ENCODE measurements around the gene SLC28A3.
A peak's percentile ranks its signal among the peaks of the same experiment; 100 is the strongest.
"Not testable (repeated sequence)": the region's sequence is repeated elsewhere in the genome, so short reads cannot be mapped to it uniquely, and the experiment has no call there.

The SLC28A3 gene

GRCh38 chr9:84340535-84340934, at the start of gene SLC28A3:
Gene SLC28A3, minus strand, starts transcription at chr9:84340758. Its CDS starts 125 bp downstream, at chr9:84340633.
- DNase-seq = no peak

GRCh38 chr9:84390254-84390653, 49.7 kb upstream of the SLC28A3 start:
- DNase-seq = peak; percentile 40

GRCh38 chr9:84387821-84388220, 47.3 kb upstream of the SLC28A3 start:
- no peak for DNase-seq

GRCh38 chr9:84386753-84387152, 46.2 kb upstream of the SLC28A3 start:
- no peak for DNase-seq

- no peak for DNase-seq
These were observed 45.0 kb upstream of the SLC28A3 start for GRCh38 chr9:84385386-84386040.

- DNase-seq = no peak
These were observed 44.1 kb upstream of the SLC28A3 start for GRCh38 chr9:84384617-84385016.

- no peak for DNase-seq
These were observed 42.6 kb upstream of the SLC28A3 start for GRCh38 chr9:84383178-84383577.

GRCh38 chr9:84382720-84383119, 42.2 kb upstream of the SLC28A3 start:
- DNase-seq = no peak

- no peak for DNase-seq
These were observed 41.0 kb upstream of the SLC28A3 start for GRCh38 chr9:84381508-84381907.

- no peak for DNase-seq
These were observed 39.2 kb upstream of the SLC28A3 start for GRCh38 chr9:84379740-84380139.

- DNase-seq = no peak
These were observed 35.4 kb upstream of the SLC28A3 start for GRCh38 chr9:84375954-84376353.

GRCh38 chr9:84374516-84374915, 34.0 kb upstream of the SLC28A3 start:
- no peak for DNase-seq

- DNase-seq = no peak
These were observed 33.5 kb upstream of the SLC28A3 start for GRCh38 chr9:84374013-84374412.

GRCh38 chr9:84371737-84372136, 31.2 kb upstream of the SLC28A3 start:
- DNase-seq = no peak

GRCh38 chr9:84368601-84369000, 28.0 kb upstream of the SLC28A3 start:
- no peak for DNase-seq

- not testable (repeated sequence) for DNase-seq
These were observed 27.2 kb upstream of the SLC28A3 start for GRCh38 chr9:84367726-84368125.

- DNase-seq = no peak
These were observed 26.1 kb upstream of the SLC28A3 start for GRCh38 chr9:84366683-84367082.

GRCh38 chr9:84364894-84365490, 24.4 kb upstream of the SLC28A3 start:
- DNase-seq = not testable (repeated sequence)

- no peak for DNase-seq
These were observed 21.1 kb upstream of the SLC28A3 start for GRCh38 chr9:84361645-84362044.

GRCh38 chr9:84357275-84357674, 16.7 kb upstream of the SLC28A3 start:
- no peak for DNase-seq

- DNase-seq = no peak
These were observed 13.5 kb upstream of the SLC28A3 start for GRCh38 chr9:84354035-84354434.

- DNase-seq = no peak
These were observed 9.1 kb upstream of the SLC28A3 start for GRCh38 chr9:84349671-84350070.

- DNase-seq = no peak
These were observed 2.6 kb upstream of the SLC28A3 start for GRCh38 chr9:84343111-84343521.

GRCh38 chr9:84339962-84340361, 596 bp downstream of the SLC28A3 start:
- no peak for DNase-seq

GRCh38 chr9:84339503-84339902, 1.1 kb downstream of the SLC28A3 start:
- DNase-seq = no peak

Data from stimulated activated CD4-positive, alpha-beta T cell treated with anti-CD3 and anti-CD28 coated beads, Interleukin-15, amount 100 ng/mL, for 24 hours (primary cell).